Measurements from ENCODE around the gene SCYL1.

The SCYL1 gene

GRCh38 chr11:65479184-65480145, 45.4 kb upstream of the SCYL1 start:
- Mint-ChIP-seq H3K9me3 (no peaks in the 10 kb centered on the region), H3K27ac (peak overlapping the region; percentile 85 to 98 (median 92)), H3K4me3 (peak overlapping the region; percentile 49 to 81 (median 74)), H3K36me3 (ENCODE audit: low read depth) (no peaks in the 10 kb centered on the region), H3K4me1 (peaks cover 45% of the 10 kb centered on the region), H3K27me3 (ENCODE audit: low read depth) (no peaks in the 10 kb centered on the region)
- TF ChIP-seq, protein P1, sequence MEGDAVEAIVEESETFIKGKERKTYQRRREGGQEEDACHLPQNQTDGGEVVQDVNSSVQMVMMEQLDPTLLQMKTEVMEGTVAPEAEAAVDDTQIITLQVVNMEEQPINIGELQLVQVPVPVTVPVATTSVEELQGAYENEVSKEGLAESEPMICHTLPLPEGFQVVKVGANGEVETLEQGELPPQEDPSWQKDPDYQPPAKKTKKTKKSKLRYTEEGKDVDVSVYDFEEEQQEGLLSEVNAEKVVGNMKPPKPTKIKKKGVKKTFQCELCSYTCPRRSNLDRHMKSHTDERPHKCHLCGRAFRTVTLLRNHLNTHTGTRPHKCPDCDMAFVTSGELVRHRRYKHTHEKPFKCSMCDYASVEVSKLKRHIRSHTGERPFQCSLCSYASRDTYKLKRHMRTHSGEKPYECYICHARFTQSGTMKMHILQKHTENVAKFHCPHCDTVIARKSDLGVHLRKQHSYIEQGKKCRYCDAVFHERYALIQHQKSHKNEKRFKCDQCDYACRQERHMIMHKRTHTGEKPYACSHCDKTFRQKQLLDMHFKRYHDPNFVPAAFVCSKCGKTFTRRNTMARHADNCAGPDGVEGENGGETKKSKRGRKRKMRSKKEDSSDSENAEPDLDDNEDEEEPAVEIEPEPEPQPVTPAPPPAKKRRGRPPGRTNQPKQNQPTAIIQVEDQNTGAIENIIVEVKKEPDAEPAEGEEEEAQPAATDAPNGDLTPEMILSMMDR (IDR thresholded peaks at IDR 0.05; ENCODE audit: unreplicated experiment in 3 of 3) = peak in 2 of 3 experiments; percentile 21 to 32

DNA sequence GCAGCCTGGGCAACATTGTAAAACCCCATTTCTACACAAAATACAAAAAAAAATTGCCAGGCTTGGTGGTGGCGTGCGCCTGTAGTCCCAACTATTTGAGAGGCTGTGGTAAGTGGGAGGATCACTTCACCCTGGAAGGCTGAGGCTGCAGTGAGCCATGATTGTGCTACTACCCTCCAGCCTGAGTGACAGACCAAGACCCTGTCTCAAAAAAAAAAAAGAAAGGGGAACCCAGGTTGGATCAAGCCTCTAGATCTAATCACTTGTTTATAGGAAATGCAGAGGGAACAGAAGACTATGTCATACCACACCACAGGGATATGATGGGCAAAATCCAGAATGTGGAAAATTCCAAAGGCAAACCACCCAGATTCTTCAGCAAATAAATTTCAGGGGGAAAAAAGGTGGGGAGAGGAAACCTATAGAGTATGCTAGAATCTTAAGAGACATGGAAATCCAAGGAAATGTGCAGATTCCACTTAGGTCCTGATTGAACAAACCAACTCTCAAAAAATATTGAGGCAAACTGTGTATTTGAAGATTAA, 42.5 kb upstream of the SCYL1 start:
- Mint-ChIP-seq H3K27me3 (ENCODE audit: low read depth) (no peaks in the 10 kb centered on the region), H3K9me3 (no peaks in the 10 kb centered on the region), H3K27ac (peak overlapping the region; percentile 34 to 89 (median 71)), H3K36me3 (ENCODE audit: low read depth) (no peaks in the 10 kb centered on the region), H3K4me3 (no peak overlapping the region), H3K4me1 (peaks cover 54% of the 10 kb centered on the region)
- TF ChIP-seq, protein P1 (IDR thresholded peaks at IDR 0.05; ENCODE audit: unreplicated experiment in 3 of 3) = no peak

DNA sequence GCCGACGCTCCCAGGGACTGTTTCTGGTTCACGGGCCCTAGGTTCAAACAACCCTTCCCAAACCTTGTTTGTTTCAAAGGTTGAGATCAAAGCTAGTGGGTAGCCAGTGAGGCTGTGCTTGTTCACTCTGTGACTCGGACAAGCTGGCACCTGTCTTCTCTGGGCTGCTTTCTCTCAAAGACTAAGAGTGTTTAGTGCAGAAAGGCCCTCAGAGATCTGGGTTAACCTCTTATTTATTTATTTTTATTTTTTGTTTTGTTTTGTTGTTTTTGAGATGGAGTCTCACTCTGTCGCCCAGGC, 39.0 kb upstream of the SCYL1 start:
- H3K4me3 Mint-ChIP-seq = peak overlapping the region in 1 of 3 experiments; percentile 38

DNA sequence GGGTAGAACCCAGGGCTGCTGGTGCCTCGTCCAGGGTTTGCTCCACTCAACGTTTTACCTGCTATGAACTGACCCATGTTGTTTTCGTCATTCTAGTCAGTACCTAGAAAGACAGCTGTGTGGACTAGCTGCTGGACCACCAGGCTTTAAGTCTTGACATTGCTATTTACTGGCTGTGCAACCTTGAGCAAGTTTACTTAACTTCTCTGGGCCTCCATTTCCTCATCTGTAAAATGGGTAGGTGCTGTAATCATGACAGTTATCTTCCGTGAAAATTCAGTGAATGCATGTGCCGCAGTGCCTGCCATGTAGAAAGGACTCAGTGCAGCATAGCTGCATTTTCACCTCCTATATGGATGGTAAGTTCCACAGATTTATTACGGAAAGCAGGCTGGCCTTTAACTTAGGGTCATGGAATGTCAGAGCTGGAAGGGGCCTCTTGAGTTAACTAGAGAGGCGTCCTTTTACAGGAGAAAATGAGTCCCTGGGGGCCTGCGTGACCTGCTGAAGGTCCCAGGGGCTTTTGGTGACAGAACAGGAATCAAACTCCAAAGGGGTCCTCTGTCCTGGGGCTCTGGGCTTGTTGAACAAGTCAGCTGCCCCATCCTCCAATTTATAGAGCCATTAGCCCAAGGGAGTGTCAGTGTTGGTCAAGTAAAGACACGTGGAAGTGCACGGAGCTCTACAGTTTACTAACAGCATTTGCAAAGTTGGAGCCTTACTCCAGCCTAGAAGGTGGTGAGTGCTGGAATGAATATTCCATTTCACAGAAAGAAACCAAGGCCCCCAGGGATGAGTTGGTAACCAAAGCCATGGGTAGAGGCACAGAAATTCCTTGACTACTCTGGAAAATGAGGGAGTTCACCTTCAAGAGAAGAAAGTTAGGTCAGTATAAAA, 38.1 kb upstream of the SCYL1 start:
- peak overlapping the region; percentile 98 to 100 (median 100) for H3K27ac Mint-ChIP-seq

More for the DNA sequence above, 39.0 kb upstream of the SCYL1 start:
- Mint-ChIP-seq H3K4me1 (peaks cover 65% of the 10 kb centered on the region), H3K9me3 (no peaks in the 10 kb centered on the region), H3K27me3 (ENCODE audit: low read depth) (peaks cover 3% of the 10 kb centered on the region), H3K36me3 (ENCODE audit: low read depth) (no peaks in the 10 kb centered on the region), H3K27ac (peak overlapping the region; percentile 94 to 100 (median 98))
- TF ChIP-seq, protein P1 (IDR thresholded peaks at IDR 0.05; ENCODE audit: unreplicated experiment in 3 of 3) = no peak

More for the DNA sequence above, 38.1 kb upstream of the SCYL1 start:
- no peaks in the 10 kb centered on the region for H3K9me3 Mint-ChIP-seq
- TF ChIP-seq, protein P1 (IDR thresholded peaks at IDR 0.05; ENCODE audit: unreplicated experiment in 3 of 3) = no peak
- H3K36me3 Mint-ChIP-seq (ENCODE audit: low read depth) = no peaks in the 10 kb centered on the region
- peaks cover 3% of the 10 kb centered on the region for H3K27me3 Mint-ChIP-seq (ENCODE audit: low read depth)
- peak overlapping the region; percentile 45 to 47 (median 45) for H3K4me3 Mint-ChIP-seq
- peaks cover 69% of the 10 kb centered on the region for H3K4me1 Mint-ChIP-seq
